ENCODE measurements around the gene KCTD5. TPM values are rescaled to one million over a fixed set of nuclear protein-coding genes. Genes with fewer than 3 reads are reported as not detected.

The KCTD5 gene
- total RNA-seq, 3 donors from 2014 or later: 8.6 to 19.6 (median 18.4) TPM

DNA sequence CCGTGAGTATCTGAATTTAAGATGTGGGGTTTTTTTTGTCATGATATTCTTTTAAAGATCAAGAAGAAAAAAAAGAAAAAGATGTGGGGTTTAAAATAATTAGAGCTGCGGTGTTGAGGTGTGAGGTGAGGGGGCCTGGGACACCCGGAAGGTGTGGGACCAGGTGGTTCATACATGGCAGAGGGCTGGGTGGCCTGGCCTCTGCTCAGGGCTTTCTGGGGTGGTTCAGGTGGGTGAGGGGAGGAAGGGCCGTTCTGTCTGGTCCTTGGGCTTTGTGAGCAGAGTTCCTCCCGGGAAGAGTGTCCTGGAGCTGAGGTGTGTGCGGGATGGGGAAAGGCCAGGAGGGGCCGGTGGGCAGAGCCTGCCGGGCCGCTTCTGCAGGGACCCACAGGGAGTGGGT lies 32.7 kb downstream of the KCTD5 start:
- intact Hi-C loops (cut with DNase I; ENCODE audit: low total_unique reads): no loop called here
- peak overlapping the region in 1 of 3 donors; percentile 38 for H3K4me3 ChIP-seq
- no peaks in the 10 kb centered on the region for H3K9me3 ChIP-seq
- no peak for TF ChIP-seq POLR2A (IDR thresholded peaks at IDR 0.05)
- TF ChIP-seq POLR2AphosphoS5 (IDR thresholded peaks at IDR 0.05): no peak
- TF ChIP-seq, protein P1, sequence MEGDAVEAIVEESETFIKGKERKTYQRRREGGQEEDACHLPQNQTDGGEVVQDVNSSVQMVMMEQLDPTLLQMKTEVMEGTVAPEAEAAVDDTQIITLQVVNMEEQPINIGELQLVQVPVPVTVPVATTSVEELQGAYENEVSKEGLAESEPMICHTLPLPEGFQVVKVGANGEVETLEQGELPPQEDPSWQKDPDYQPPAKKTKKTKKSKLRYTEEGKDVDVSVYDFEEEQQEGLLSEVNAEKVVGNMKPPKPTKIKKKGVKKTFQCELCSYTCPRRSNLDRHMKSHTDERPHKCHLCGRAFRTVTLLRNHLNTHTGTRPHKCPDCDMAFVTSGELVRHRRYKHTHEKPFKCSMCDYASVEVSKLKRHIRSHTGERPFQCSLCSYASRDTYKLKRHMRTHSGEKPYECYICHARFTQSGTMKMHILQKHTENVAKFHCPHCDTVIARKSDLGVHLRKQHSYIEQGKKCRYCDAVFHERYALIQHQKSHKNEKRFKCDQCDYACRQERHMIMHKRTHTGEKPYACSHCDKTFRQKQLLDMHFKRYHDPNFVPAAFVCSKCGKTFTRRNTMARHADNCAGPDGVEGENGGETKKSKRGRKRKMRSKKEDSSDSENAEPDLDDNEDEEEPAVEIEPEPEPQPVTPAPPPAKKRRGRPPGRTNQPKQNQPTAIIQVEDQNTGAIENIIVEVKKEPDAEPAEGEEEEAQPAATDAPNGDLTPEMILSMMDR (IDR thresholded peaks at IDR 0.05): no peak
- no peak overlapping the region for H3K27ac ChIP-seq
- H3K36me3 ChIP-seq: no peaks in the 10 kb centered on the region
- peaks cover 6 to 17% of the 10 kb centered on the region in 2 donors for H3K4me1 ChIP-seq
- H3K27me3 ChIP-seq: no peaks in the 10 kb centered on the region
- no peak for DNase-seq (ENCODE audit: low spot score in 2 of 2)

DNA sequence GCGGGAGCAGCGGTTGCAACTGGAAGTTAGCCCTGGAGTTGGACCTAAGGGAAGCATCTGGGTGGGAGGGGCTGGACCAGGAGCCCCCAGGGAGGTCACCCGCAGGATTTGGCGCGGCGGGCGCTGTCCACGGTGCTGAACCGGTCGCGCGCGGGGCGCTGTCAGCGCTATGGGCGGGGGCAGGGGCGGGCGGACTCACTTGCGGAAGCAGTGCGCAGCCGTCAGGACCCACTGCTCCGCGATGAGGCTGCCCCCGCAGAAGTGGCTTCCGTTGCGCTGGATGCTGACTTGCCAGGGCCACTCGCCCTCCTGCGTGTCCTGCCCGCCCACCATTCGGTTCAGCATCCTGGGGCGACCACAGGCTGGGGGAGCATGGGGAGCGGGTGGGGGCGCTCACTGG lies 33.2 kb downstream of the KCTD5 start:
- TF ChIP-seq POLR2AphosphoS5 (IDR thresholded peaks at IDR 0.05) (no peak), POLR2A (IDR thresholded peaks at IDR 0.05) (no peak)
- TF ChIP-seq, protein P1 (IDR thresholded peaks at IDR 0.05): no peak
- Histone ChIP-seq H3K4me1 (peaks cover 6 to 22% of the 10 kb centered on the region in 2 donors), H3K27ac (no peak overlapping the region), H3K36me3 (no peaks in the 10 kb centered on the region), H3K27me3 (no peaks in the 10 kb centered on the region), H3K4me3 (peak overlapping the region in 1 of 3 donors; percentile 38), H3K9me3 (no peaks in the 10 kb centered on the region)
- peak in 1 of 2 donors; percentile 73 for DNase-seq (ENCODE audit: low spot score in 2 of 2)
- intact Hi-C loops (cut with DNase I; ENCODE audit: low total_unique reads): no loop called here

DNA sequence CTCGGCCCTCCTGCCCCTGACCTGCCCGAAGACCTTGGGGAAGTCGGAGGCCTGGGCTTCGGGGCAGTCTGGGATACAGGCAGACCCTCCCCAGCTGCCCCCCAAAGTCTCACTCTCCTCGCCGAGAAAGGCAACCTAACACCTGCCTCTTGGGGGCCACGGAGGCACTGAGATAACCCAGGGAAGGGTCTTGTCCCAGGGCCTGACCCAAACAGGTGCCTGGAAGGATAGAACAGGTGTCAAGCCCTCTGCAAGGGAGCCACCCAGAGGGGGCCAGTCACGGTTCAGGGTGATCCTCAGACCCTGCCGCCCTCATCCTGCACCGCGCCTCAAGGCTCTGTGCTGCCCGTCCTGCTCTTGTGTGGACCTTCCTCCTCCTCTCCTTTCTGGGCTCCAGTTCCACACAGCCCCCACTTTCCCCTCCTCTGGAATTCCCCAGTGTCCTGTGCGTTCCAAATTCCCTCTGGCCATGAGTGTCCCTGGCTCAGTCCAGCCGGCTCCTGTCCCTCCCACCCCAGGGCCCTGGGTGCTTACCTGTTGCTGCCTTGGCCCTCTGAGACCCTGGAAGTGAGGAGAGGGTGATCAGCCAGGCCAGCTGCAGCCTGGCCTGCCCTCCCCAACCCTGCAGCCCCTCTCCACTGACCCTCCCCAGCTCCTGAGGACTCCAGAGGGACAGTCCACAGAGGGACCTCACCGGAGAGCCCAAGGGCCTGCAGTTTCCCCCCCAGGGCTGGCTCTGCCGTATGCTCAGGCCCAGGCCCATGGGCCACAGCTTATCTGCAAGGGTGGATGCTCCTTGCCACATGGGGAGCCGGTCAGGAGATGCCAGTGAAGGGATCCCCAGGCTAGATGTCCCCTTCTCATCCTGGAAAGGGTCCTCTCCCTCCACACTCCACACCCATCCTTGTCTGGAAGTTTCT lies 33.9 kb downstream of the KCTD5 start:
- no peaks in the 10 kb centered on the region for H3K9me3 ChIP-seq
- intact Hi-C loops (cut with DNase I; ENCODE audit: low total_unique reads): no loop called here
- no peak for DNase-seq (ENCODE audit: low spot score in 2 of 2)
- no peak for TF ChIP-seq POLR2A (IDR thresholded peaks at IDR 0.05)
- TF ChIP-seq, protein P1 (IDR thresholded peaks at IDR 0.05): no peak
- TF ChIP-seq POLR2AphosphoS5 (IDR thresholded peaks at IDR 0.05): no peak
- no peak overlapping the region for H3K27ac ChIP-seq
- no peaks in the 10 kb centered on the region for H3K36me3 ChIP-seq
- H3K4me3 ChIP-seq: peak overlapping the region in 1 of 3 donors; percentile 38
- peaks cover 6 to 22% of the 10 kb centered on the region in 2 donors for H3K4me1 ChIP-seq
- H3K27me3 ChIP-seq: no peaks in the 10 kb centered on the region

DNA sequence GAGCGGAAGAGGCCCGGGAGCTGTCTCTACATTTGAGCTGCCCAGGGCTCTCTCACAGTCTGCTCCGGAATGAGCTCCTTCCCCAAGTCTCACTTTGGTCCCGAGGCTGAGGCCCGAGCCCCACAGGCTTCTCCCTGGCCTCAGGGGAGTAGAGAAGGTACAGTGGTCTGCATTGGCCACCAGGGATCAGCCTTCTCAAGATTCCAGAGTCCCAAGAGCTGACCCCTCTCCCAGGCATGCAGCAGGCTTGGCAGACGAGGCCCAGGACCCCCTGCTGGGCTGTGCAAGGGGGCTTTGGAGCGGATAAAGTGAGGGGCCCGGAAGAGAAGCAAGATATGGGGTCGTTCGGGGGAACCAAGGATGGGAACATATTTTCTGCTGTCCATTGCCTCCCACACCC lies 34.6 kb downstream of the KCTD5 start:
- Histone ChIP-seq H3K9me3 (no peaks in the 10 kb centered on the region), H3K27me3 (no peaks in the 10 kb centered on the region), H3K36me3 (no peaks in the 10 kb centered on the region), H3K27ac (no peak overlapping the region), H3K4me1 (peaks cover 6 to 22% of the 10 kb centered on the region in 2 donors), H3K4me3 (no peak overlapping the region)
- TF ChIP-seq, protein P1 (IDR thresholded peaks at IDR 0.05): no peak
- no peak for TF ChIP-seq POLR2AphosphoS5 (IDR thresholded peaks at IDR 0.05)
- no peak for TF ChIP-seq POLR2A (IDR thresholded peaks at IDR 0.05)
- no peak for DNase-seq (ENCODE audit: low spot score in 2 of 2)
- intact Hi-C loops (cut with DNase I; ENCODE audit: low total_unique reads): no loop called here
